HG02884 (cell line): ENCODE data around the gene XIRP1.
"Not testable (repeated sequence)": the region's sequence is repeated elsewhere in the genome, so short reads cannot be mapped to it uniquely, and the experiment has no call there.

Source experiments
- ATAC-seq: cut with Tn5 transposase; IDR thresholded peaks from one replicate; pipeline ENCODE4 v1.9.1; 2021; ENCODE audit warnings: mild to moderate bottlenecking, moderate library complexity; ENCODE audit not compliant: unreplicated experiment

XIRP1 gene, protein sequence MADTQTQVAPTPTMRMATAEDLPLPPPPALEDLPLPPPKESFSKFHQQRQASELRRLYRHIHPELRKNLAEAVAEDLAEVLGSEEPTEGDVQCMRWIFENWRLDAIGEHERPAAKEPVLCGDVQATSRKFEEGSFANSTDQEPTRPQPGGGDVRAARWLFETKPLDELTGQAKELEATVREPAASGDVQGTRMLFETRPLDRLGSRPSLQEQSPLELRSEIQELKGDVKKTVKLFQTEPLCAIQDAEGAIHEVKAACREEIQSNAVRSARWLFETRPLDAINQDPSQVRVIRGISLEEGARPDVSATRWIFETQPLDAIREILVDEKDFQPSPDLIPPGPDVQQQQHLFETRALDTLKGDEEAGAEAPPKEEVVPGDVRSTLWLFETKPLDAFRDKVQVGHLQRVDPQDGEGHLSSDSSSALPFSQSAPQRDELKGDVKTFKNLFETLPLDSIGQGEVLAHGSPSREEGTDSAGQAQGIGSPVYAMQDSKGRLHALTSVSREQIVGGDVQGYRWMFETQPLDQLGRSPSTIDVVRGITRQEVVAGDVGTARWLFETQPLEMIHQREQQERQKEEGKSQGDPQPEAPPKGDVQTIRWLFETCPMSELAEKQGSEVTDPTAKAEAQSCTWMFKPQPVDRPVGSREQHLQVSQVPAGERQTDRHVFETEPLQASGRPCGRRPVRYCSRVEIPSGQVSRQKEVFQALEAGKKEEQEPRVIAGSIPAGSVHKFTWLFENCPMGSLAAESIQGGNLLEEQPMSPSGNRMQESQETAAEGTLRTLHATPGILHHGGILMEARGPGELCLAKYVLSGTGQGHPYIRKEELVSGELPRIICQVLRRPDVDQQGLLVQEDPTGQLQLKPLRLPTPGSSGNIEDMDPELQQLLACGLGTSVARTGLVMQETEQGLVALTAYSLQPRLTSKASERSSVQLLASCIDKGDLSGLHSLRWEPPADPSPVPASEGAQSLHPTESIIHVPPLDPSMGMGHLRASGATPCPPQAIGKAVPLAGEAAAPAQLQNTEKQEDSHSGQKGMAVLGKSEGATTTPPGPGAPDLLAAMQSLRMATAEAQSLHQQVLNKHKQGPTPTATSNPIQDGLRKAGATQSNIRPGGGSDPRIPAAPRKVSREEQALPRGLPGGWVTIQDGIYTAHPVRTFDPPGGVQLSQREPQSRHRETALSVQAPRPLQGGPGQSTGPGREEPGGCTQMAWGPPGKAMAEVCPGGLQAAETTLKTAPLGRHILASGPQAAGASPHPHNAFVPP (N-terminal part only)

DNA sequence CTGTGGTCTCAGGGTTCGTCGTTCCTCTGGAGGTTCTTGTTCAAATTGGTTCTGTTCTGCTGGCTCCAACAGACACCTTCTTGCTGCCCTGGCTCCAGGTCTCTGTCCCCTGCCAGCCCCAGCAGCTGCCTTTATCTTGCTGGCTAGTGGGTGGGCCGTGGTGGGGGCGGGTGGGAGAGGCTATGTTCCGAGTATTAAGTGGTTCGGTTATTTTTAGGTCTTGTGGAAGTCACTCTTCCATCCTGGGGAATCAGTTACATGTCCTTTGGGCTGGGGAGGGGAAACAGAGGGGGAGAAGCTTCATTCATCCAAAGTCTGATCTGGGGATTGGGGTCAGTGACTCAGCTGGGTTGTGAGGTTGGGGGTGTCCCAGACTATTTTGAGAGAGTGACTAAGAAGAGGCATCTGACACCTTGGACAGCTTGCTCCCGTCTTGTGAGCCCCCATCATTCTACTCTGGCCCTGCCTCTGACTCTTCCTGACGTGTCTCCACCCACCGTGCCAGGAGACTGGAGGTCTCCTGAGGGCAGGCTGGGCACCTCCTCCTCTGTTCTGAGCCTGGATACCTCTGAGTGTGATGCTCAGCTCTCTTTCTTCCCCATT lies at the start of gene XIRP1:
TSS of gene XIRP1 (minus strand) at position 106 of the 603 bp plus-strand sequence. CDS start 3,150 bp downstream, outside the sequence.
- no peak for ATAC-seq

DNA sequence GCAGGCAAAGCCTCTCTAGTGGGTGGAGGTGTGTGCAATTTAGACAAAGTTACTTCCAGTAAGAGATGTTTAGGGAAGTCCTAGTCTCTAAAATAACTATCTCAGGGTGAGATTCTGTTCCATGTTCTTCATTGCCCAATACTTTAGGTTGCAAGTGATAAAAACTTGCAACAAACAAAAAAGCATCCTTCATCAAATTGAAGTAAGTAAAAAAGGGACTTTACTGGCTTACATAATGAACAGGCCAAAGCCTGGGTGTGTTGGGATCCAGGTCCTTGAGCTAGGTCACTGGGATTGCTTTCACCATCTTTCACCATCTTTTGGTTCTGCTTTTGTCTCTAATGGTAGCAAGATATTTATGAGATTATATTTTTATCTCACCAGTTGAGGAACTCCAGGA lies 49.2 kb upstream of the XIRP1 start:
- ATAC-seq = no peak

DNA sequence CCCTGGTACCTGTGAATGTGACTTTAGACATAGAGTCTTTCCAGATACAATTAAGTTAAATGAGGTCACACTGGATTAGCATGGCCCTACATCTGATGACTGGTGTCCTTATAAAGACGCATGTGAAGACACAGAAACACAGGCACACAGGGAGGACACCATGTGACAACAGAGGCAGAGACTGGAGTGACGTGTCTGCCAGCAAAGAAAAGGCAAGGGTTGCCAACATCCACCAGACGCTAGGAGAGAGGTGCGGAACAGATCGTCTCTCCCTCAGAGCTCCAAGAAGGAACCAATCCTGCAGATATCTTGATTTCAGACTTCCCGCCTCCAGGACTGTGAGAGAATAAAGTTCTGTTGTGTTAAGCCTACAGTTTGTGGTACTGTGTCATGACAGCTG lies 44.6 kb upstream of the XIRP1 start:
- ATAC-seq = no peak

DNA sequence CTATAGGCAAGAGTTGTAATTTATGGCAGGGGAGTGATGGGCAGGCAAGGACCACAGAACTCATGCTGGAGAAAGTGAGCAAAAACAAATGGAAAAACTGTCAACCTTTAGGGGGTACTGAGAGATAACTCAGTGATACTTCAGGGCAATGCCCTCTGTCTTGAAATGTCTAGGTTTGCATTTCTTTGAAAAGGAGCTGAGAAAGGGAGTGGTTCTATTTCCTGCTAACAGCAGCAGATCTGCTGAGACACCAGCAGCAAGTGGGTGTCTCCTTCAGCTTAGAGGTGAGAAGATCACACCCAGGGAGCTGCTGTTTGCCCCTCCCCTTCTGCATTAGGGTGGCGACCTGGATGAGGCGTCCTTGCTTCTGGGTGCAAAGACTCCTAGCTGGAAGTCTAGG lies 42.3 kb upstream of the XIRP1 start:
- no peak for ATAC-seq

DNA sequence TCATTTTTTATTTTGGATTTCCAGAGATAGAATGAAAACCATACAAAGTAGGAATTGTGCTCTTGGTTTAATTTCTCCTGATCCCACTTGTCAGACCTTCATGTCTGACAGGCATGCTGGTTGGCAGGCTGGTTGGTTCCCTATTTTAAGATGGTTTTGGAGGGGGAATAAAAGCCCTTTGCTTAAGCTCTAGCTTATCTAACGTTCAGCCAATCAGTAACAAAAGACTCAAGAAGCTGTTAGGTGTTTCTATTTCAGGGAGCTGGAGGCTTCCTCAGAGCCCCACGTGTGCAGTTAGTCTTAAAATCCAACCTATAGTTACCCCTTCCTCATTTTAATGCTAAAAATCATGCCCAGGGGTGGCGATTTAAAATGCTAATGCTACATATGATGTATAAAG lies 40.5 kb upstream of the XIRP1 start:
- ATAC-seq = no peak

DNA sequence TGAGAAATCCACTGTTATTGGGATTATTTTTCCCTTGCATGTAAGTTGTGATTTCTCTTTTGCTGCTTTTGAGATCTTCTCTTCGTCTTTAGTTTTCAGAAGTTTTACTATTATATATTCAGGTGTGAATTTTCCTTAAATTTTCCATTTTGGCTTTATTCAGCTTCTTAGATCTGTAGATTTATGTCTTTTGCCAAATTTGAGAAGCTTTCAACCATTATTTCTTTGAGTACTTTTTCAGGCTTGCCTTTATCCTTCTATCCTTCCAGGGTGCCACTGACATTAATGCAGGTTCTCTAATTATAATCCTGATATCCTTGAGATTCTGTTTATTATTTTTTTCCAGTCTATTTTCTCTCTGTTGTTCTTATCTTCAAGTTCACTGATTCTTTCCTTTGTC lies 38.1 kb upstream of the XIRP1 start:
- ATAC-seq = no peak

DNA sequence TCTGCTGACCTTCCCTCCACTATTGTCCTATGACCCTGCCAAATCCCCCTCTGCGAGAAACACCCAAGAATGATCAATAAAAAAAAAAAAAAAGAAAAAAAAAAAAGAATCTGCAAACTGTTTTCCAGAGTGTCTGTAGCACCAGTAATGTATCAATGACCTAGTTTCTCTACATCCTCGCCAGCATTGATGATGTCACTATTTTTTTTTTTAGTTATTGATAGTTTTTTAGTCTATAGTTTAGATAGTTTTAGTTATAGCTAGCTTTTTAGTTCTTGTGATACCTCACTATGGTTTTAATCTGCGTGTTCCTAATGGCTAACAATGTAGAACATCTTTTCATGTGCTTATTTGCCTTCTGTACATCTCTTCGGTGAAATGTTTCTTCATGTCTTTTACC lies 36.1 kb upstream of the XIRP1 start:
- no peak for ATAC-seq

DNA sequence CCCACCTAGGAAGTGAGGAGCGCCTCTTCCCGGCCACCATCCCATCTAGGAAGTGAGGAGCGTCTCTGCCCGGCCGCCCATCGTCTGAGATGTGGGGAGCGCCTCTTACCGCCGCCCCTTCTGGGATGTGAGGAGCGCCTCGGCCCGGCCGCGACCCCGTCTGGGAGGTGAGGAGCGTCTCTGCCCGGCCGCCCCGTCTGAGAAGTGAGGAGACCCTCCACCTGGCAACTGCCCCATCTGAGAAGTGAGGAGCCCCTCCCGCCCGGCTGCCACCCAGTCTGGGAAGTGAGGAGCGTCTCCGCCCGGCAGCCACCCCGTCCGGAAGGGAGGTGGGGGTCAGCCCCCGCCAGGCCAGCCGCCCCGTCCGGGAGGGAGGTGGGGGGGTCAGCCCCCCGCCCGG lies 35.2 kb upstream of the XIRP1 start:
- not testable (repeated sequence) for ATAC-seq

DNA sequence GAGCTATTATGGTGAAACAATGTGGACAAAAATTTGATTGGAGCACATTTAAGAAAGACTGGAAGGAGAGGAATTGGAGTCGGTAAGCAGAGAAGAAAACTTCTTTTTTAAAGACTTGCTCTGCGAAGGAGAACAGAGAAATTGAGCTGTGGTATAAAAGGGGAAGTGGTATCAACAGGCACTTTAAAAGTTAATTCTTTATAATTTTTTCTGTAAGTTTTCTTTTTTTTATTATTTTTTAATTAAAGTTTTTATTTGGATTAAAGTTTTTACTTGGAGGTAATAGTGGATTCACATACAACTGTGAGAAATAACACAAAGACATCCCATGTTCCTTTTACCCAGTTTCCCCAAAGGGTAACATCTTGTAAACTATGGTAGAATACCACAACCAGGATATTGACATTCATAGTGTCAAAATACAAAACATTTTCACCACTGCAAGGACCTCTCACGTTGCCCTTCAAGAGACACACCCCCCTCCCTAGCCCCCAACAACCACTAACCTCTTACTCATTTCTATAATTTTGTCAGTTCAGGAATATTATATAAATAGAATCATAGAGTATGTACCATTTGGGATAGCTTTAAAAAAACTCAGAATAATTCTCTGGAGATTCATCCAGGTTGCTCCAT lies 33.8 kb upstream of the XIRP1 start:
- no peak for ATAC-seq

DNA sequence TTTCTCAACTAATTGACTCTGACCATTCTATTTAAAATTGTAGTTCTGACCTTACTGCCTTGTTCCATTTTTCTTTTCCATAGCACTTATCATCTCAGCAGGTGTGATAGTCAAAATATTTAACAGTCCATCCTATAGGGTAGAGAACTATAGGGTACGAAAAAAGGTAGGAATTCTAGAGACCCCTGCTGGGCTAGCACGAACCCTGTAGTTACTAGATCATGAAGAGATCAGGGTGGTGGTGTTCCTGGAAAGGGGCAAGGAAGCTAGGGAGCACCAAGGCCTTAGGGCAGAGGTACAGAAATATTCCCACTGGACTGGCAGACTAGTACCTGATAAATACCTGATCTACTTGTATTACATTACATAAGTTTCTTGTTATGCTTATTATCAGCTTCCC lies 31.9 kb upstream of the XIRP1 start:
- ATAC-seq = no peak

DNA sequence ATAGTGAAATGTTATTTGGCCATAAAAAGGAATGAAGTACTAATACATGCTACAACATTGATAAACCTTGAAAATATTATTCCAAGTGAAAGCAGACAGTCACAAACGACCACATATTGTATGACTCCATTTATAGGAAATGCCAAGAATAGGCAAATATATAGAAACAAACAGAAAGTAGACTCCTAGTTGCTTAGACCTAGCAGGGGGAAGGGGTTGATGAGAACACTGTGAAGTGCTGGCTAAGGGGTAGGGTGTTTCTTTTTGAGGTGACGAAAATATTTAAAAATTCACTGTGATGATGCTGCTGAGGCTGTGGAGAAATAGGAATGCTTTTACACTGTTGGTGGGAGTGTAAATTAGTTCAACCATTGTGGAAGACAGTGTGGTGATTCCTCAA lies 30.5 kb upstream of the XIRP1 start:
- ATAC-seq = no peak

DNA sequence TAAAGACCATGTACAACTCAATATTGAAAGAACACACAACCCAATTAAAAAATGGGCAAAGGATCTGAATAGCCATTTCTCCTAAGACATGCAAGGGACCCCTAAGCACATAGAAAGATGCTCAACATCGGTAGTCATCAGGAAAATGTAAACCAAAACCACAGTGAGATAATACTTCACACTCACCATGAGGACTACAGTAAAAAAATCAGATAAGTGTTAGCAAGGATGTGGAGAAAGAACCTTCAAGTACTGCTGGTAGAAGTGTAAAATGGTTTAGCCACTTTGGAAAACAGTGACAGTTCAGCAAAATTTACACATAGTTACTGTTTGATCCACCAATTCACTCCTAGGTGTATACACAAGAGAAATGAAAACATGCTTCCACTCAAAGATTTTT lies 30.1 kb upstream of the XIRP1 start:
- no peak for ATAC-seq

DNA sequence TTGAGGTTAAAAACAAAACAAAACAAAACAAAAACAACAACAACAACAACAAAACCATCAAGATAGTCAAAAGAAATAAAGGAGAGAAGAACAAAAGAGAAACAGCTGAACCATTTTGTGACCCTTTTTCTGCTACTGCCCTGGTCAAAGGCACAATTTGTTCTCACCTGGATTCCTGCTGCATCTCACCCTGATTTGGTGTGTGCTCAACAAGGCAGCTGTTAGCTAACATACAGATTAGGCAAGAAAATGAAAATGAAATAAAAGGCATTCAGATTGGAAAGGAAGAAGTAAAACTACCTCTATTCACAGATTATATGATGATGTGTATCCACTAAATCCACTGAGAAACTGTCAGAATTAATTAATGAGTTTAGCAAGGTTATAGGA lies 28.7 kb upstream of the XIRP1 start:
- no peak for ATAC-seq

DNA sequence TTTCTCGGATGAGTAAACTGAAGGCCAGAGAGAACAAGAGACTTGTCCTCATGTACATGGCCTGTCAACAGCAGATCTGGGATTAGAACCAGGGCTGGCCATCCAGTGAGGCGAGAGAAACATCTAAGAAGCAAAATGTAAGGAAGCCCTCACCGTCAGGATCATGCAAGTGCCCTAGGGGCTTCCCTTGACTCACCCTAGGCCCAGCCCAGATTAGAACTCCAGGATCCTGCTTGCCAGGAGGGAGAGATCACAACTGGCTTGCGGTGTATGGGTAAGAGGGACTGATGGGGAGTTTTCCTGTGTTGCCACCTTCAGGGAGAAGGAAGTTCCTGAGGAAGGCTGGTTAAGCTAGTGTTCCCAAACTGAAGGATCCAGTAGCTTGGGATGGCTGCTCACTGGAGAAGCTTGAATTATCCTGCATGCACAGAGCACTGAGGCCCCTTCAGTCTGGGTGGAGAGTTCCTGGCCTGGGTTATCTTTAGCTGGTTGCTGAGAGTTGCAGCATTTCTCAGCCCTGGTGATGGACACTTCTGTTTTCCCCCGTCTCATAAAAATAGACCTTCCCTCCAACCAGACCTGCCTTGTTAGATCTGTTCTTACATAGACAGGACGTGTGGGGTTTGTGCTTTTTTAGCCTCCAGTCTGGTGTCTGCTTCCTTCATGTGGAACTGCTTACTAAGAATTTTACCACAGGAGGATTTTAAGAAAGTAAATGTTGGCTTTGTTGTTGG lies 28.2 kb upstream of the XIRP1 start:
- no peak for ATAC-seq

DNA sequence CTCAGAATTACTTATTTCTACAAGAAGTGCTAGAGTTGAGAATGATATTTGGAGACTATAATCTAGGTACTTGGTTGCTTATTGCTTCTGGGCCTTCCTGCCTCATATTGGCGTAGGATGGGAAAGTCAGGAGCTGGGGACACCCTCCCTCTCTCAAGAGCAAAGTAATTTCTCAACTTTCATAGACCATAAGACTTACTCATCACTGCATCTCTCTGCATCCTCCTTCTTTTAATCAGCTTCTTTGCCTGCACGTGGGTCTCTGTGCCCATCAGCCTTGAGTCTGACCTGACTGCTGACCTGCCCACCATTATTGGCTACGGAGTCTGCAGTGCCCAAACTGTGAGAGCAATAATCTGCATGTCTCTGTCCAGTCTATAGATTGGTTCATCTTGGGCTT lies 27.3 kb upstream of the XIRP1 start:
- no peak for ATAC-seq

DNA sequence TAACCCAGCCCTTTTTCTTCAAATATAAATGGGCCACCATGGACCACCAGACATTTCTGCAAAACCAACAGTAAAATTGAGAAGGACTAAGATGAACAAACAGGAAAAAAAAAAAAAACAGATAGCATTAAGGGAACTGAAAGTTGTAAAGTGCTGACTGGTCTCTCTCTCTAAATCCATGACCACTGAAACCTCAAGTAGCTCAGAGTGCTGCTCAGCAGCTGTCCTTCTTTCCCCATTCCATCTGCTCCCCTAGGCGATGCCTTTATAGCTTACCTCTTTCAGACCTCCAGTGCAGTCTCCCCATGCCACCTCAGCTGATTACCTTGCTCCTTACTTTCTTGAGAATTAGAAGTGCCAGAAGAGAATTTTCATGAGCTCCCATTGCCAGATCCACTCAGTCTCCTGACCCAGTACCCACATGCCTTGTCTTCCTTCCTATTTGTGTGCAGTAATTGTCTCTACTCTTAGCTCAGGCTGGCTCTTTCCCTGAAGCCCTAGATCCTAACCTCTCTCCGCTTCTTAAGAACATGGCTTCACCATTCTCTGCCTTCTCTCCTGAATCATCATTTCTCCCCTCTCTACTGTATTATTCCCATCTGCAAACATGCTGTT lies 23.9 kb upstream of the XIRP1 start:
- ATAC-seq = peak; percentile 96

DNA sequence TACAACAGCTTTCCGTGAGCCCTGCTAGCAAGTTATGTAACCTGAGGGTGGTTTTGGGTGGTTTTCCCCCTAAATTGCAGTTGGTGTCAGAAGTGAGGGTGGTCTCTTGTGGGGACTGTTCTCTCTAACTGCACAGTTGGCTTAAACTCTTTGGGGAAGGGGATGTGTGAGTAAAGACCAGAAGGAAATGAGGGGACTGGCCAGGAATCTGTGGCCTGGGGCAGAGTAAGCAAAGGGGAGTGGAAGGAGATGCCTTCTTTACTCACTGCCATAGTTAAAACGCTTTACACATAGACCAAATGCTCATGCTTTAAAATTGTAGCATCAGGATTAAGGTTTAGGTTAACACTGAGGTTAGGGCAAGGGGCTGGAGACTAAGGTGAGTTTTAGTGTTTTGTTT lies 21.2 kb upstream of the XIRP1 start:
- no peak for ATAC-seq

DNA sequence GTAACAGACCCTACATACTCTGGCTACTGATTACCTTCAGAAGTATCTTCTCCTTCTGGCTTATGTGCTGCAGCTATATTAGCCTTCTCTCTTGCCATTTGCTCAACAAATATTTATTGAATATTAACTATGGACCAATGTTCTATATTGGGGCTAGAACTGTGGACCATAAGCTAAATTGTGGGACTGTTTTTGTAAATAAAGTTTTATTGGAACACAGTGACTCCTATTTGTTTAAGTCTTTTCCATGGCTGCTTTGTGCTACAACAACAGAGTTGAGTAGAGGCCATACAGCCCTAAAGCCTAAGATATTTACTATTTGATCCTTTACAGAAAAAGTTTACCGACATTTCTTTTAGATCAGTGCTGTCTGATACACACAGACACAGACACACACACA lies 20.3 kb upstream of the XIRP1 start:
- ATAC-seq = no peak
